ENCODE measurements around the gene SNX30. TPM values are rescaled to one million over a fixed set of nuclear protein-coding genes. Genes with fewer than 3 reads are reported as not detected.

SNX30 gene
- total RNA-seq, 1 donor from 2014 or later = 7.9 TPM

DNA sequence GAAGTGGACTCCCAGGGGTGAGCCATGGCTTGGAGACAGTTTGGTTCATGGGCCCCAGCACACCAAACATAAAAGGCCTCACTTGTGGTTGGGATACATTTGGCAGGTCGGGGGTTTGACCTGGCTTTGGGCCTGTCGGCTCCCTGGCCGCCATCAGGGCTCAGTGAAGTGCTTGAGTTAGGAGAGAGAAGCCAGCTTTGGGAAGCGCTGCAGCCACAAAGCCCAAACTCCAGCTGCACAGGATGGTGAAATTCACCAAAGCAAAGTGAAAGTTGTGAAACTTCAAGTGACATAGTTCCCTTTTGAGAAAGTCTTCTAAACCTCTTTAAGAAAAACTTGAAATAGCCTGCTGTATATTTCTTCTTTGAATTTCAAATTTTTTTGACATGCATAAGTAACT lies 112.7 kb downstream of the SNX30 start:
- TF ChIP-seq POLR2A (IDR thresholded peaks at IDR 0.05) (no peak), POLR2AphosphoS5 (IDR thresholded peaks at IDR 0.05; ENCODE audit: insufficient read depth in 1 of 2, low read depth in 1 of 2) (no peak)
- TF ChIP-seq, protein P1, sequence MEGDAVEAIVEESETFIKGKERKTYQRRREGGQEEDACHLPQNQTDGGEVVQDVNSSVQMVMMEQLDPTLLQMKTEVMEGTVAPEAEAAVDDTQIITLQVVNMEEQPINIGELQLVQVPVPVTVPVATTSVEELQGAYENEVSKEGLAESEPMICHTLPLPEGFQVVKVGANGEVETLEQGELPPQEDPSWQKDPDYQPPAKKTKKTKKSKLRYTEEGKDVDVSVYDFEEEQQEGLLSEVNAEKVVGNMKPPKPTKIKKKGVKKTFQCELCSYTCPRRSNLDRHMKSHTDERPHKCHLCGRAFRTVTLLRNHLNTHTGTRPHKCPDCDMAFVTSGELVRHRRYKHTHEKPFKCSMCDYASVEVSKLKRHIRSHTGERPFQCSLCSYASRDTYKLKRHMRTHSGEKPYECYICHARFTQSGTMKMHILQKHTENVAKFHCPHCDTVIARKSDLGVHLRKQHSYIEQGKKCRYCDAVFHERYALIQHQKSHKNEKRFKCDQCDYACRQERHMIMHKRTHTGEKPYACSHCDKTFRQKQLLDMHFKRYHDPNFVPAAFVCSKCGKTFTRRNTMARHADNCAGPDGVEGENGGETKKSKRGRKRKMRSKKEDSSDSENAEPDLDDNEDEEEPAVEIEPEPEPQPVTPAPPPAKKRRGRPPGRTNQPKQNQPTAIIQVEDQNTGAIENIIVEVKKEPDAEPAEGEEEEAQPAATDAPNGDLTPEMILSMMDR (IDR thresholded peaks at IDR 0.05) = no peak
- no peak overlapping the region for H3K4me3 ChIP-seq
- intact Hi-C loops (cut with DNase I) = no loop called here
- H3K27ac ChIP-seq = no peak overlapping the region
- no peaks in the 10 kb centered on the region for H3K27me3 ChIP-seq
- no peaks in the 10 kb centered on the region for H3K36me3 ChIP-seq
- no peaks in the 10 kb centered on the region for H3K9me3 ChIP-seq
- no peak for DNase-seq (ENCODE audit: extremely low spot score in 2 of 2)
- H3K4me1 ChIP-seq = peaks cover 14% of the 10 kb centered on the region

DNA sequence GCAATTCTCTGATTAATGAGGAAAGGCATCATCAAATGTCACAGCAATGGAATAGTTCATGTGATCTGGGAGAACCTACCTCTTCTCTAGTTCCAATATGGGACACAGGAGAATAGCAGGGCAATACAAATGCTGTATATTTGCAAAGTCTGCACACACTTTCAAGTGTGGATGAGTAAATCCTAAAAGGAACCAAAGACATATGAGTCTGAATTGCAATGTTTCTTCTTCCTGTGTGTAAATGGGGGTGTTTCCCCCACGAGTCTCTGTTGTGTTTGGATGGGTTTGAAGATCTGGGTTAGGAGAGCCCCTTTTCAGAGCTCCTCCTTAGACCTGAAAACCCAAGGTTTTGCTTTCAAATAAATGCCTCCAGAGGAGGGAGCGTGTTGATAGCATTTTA lies 113.2 kb downstream of the SNX30 start:
- intact Hi-C loops (cut with DNase I) = no loop called here
- DNase-seq (ENCODE audit: extremely low spot score in 2 of 2) = no peak
- H3K27ac ChIP-seq = no peak overlapping the region

DNA sequence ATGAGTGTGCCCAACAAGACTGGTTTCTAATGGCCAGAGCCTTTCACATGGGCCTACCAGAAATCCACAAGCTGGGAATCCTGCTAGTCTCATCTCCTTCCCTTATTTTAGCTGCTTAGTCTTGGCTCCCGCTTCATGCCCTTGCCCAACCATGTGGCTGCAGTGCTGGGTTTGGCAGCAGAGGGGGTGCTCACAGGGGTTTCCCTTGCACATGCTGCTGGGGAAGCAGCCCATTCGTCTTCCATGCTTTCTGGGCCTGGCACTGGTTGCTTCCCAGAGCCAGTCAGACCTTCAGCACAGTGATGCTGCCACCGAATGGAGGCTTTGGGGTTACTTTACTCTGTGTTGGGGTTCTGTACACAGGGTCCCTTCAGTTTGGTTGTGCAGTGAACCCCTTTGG lies 113.8 kb downstream of the SNX30 start:
- peaks cover 14% of the 10 kb centered on the region for H3K4me1 ChIP-seq
- H3K9me3 ChIP-seq = no peaks in the 10 kb centered on the region
- no peaks in the 10 kb centered on the region for H3K27me3 ChIP-seq
- peaks cover 0 to 8% of the 10 kb centered on the region in 2 donors for H3K36me3 ChIP-seq
- no peak overlapping the region for H3K4me3 ChIP-seq
- DNase-seq (ENCODE audit: extremely low spot score in 2 of 2) = no peak
- intact Hi-C loops (cut with DNase I) = no loop called here
- TF ChIP-seq POLR2AphosphoS5 (IDR thresholded peaks at IDR 0.05; ENCODE audit: insufficient read depth in 1 of 2, low read depth in 1 of 2) (no peak), POLR2A (IDR thresholded peaks at IDR 0.05) (no peak)
- TF ChIP-seq, protein P1 (IDR thresholded peaks at IDR 0.05) = no peak
- no peak overlapping the region for H3K27ac ChIP-seq

More for the DNA sequence above, 113.2 kb downstream of the SNX30 start:
- H3K27me3 ChIP-seq = no peaks in the 10 kb centered on the region
- H3K4me1 ChIP-seq = peaks cover 14% of the 10 kb centered on the region
- no peaks in the 10 kb centered on the region for H3K9me3 ChIP-seq
- TF ChIP-seq POLR2A (IDR thresholded peaks at IDR 0.05) = no peak
- TF ChIP-seq, protein P1 (IDR thresholded peaks at IDR 0.05) = no peak
- TF ChIP-seq POLR2AphosphoS5 (IDR thresholded peaks at IDR 0.05; ENCODE audit: insufficient read depth in 1 of 2, low read depth in 1 of 2) = no peak
- H3K4me3 ChIP-seq = no peak overlapping the region
- peaks cover 0 to 2% of the 10 kb centered on the region in 2 donors for H3K36me3 ChIP-seq

DNA sequence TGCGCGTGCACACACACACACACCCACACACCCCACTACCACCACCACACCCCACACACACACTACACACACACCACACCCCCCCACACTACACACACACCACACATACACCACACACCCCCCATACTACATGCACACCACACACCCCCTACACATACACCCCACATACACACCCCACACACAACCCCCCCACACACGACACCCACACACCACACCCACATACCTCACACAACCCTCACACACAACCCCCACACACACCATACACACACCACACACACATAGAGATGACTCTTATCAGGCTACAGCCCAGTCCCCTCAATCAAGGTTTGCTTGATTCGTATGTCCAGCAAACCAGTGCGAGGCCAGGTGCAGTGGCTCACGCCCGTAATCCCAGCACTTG lies 114.4 kb downstream of the SNX30 start:
- DNase-seq (ENCODE audit: extremely low spot score in 2 of 2) = no peak
- Histone ChIP-seq H3K27ac (no peak overlapping the region), H3K4me1 (peaks cover 14% of the 10 kb centered on the region), H3K27me3 (no peaks in the 10 kb centered on the region), H3K4me3 (no peak overlapping the region), H3K36me3 (peaks cover 0 to 8% of the 10 kb centered on the region in 2 donors), H3K9me3 (no peaks in the 10 kb centered on the region)
- no peak for TF ChIP-seq POLR2A (IDR thresholded peaks at IDR 0.05)
- no peak for TF ChIP-seq POLR2AphosphoS5 (IDR thresholded peaks at IDR 0.05; ENCODE audit: insufficient read depth in 1 of 2, low read depth in 1 of 2)
- TF ChIP-seq, protein P1 (IDR thresholded peaks at IDR 0.05) = no peak
- intact Hi-C loops (cut with DNase I) = no loop called here

DNA sequence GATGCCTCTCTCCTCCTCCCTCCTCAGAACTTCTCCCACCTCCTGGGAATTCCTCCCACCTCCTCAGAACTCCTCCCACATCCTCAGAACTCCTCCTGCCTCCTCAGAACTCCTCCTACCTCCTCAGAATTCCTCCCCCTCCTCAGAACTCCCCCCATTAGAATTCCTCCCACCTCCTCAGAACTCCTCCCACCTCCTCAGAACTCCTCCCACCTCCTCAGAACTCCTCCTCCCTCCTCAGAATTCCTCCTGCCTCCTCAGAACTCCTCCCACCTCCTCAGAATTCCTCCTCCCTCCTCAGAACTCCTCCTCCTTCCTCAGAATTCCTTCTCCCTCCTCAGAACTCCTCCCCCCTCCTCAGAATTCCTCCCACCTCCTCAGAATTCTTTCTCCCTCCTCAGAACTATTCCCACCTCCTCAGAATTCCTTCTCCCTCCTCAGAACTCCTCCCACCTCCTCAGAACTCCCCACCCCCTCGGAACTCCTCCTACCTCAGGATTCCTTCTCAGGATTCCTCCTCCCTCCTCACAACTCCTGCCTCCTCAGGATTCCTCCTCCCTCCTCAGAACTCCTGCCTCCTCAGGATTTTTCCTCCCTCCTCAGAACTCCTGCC lies 116.2 kb downstream of the SNX30 start:
- TF ChIP-seq POLR2AphosphoS5 (IDR thresholded peaks at IDR 0.05; ENCODE audit: insufficient read depth in 1 of 2, low read depth in 1 of 2) (no peak), POLR2A (IDR thresholded peaks at IDR 0.05) (no peak)
- TF ChIP-seq, protein P1 (IDR thresholded peaks at IDR 0.05) = no peak
- Histone ChIP-seq H3K27ac (no peak overlapping the region), H3K27me3 (no peaks in the 10 kb centered on the region), H3K4me3 (no peak overlapping the region), H3K4me1 (peaks cover 14% of the 10 kb centered on the region), H3K36me3 (peaks cover 0 to 8% of the 10 kb centered on the region in 2 donors), H3K9me3 (no peaks in the 10 kb centered on the region)
- no peak for DNase-seq (ENCODE audit: extremely low spot score in 2 of 2)
- intact Hi-C loops (cut with DNase I) = no loop called here

All from vagina (tissue), 2 donors.